Osteocyte (in vitro differentiated cells): ENCODE measurements around the gene ZSCAN25. TPM values are rescaled to one million over a fixed set of nuclear protein-coding genes. Genes with fewer than 3 reads are reported as not detected.
"Not testable (repeated sequence)": the region's sequence is repeated elsewhere in the genome, so short reads cannot be mapped to it uniquely, and the experiment has no call there.

ENCODE experiments used
- DNase-seq: peaks from one replicate; pipeline ENCODE4 v3.0.0; 2021; ENCODE audit warnings: mixed read lengths; ENCODE audit not compliant: unreplicated experiment; ENCODE audit errors: extremely low spot score
- H3K27ac Mint-ChIP-seq: one replicate; pipeline ENCODE4 v1.8.0; 2021; ENCODE audit warnings: mild to moderate bottlenecking, mixed read lengths; ENCODE audit not compliant: unreplicated experiment
- H3K27me3 Mint-ChIP-seq: one replicate; pipeline ENCODE4 v1.8.0; 2021; ENCODE audit warnings: mixed read lengths; ENCODE audit not compliant: unreplicated experiment
- H3K36me3 Mint-ChIP-seq: one replicate; pipeline ENCODE4 v1.8.0; 2021; ENCODE audit warnings: mixed read lengths; ENCODE audit not compliant: unreplicated experiment
- H3K4me1 Mint-ChIP-seq: one replicate; pipeline ENCODE4 v1.8.0; 2021; ENCODE audit warnings: mixed read lengths; ENCODE audit not compliant: unreplicated experiment
- H3K4me3 Mint-ChIP-seq: one replicate; pipeline ENCODE4 v1.8.0; 2021; ENCODE audit warnings: mild to moderate bottlenecking, moderate library complexity, mixed read lengths; ENCODE audit not compliant: unreplicated experiment
- H3K9me3 Mint-ChIP-seq: one replicate; pipeline ENCODE4 v1.8.0; 2021; ENCODE audit warnings: mixed read lengths; ENCODE audit not compliant: unreplicated experiment
- CTCF ChIP-seq: fragments of 200-600 bp; sonication (generic); IDR thresholded peaks from 2 replicates; pipeline ENCODE4 v1.5.0; 2021; ENCODE audit warnings: antibody characterized with exemption, mild to moderate bottlenecking, moderate library complexity
- total RNA-seq: library from RNA; stranded (reverse); gene quantifications from 2 replicates; pipeline ENCODE4 v1.2.1, GENCODE V29; 2021

ZSCAN25 gene
- total RNA-seq, 1 donor from 2014 or later = 20.7 TPM

- Mint-ChIP-seq H3K27me3 (no peaks in the 10 kb centered on the region), H3K9me3 (no peaks in the 10 kb centered on the region), H3K36me3 (no peaks in the 10 kb centered on the region), H3K4me1 (peaks cover 10% of the 10 kb centered on the region), H3K27ac (no peak overlapping the region), H3K4me3 (peak overlapping the region; percentile 85)
- no peak for TF ChIP-seq CTCF
- DNase-seq = no peak
Measured at GRCh38 chr7:99579281-99579955, 37.3 kb upstream of the ZSCAN25 start.

GRCh38 chr7:99579956-99580777 is 36.6 kb upstream of the ZSCAN25 start:
- Mint-ChIP-seq H3K4me3 (peak overlapping the region; percentile 85), H3K27me3 (no peaks in the 10 kb centered on the region), H3K4me1 (peaks cover 10% of the 10 kb centered on the region), H3K27ac (peak overlapping the region; percentile 69), H3K36me3 (no peaks in the 10 kb centered on the region), H3K9me3 (no peaks in the 10 kb centered on the region)
- peak; percentile 58 for TF ChIP-seq CTCF
- DNase-seq = no peak

DNA sequence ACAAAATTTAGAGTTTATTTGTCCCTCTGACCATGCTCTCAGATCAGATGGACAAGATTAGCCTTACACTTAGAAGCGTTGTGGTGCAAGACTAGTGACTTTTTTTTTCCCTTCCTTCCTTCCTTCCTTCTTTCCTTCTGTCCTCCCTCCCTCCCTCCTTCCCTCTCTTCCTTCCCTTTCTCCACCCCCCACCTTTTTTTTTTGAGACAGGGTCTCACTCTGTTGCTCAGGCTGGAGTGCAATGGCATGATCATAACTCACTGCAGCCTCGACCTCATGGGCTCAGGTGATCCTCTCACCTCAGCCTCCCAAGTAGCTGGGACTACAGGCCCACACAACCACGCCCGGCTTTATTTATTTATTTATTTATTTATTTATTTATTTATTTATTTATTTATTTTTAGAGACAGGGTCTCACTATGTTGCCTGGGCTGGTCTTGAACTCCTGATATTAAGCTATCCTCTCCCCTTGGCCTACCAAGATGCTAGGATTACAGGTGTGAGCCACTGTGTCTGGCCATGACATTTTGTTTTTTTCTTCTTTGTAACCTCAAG is 35.9 kb upstream of the ZSCAN25 start:
- Mint-ChIP-seq H3K27ac (peak overlapping the region; percentile 69), H3K4me3 (peak overlapping the region; percentile 85)
- not testable (repeated sequence) for H3K4me1 Mint-ChIP-seq, H3K27me3 Mint-ChIP-seq, DNase-seq, H3K9me3 Mint-ChIP-seq, H3K36me3 Mint-ChIP-seq

- no peak for TF ChIP-seq CTCF
- H3K4me3 Mint-ChIP-seq = no peak overlapping the region
- no peak overlapping the region for H3K27ac Mint-ChIP-seq
- H3K36me3 Mint-ChIP-seq = no peaks in the 10 kb centered on the region
- H3K27me3 Mint-ChIP-seq = peaks cover 10% of the 10 kb centered on the region
- H3K4me1 Mint-ChIP-seq = no peaks in the 10 kb centered on the region
- H3K9me3 Mint-ChIP-seq = no peaks in the 10 kb centered on the region
- DNase-seq = no peak
Measured at GRCh38 chr7:99588868-99589267, 27.9 kb upstream of the ZSCAN25 start.

GRCh38 chr7:99594948-99595745 is 21.6 kb upstream of the ZSCAN25 start:
- TF ChIP-seq CTCF = no peak
- H3K27me3 Mint-ChIP-seq = peaks cover 2% of the 10 kb centered on the region
- no peak overlapping the region for H3K4me3 Mint-ChIP-seq
- H3K27ac Mint-ChIP-seq = no peak overlapping the region
- DNase-seq = no peak
- H3K9me3 Mint-ChIP-seq = no peaks in the 10 kb centered on the region
- H3K4me1 Mint-ChIP-seq = no peaks in the 10 kb centered on the region
- H3K36me3 Mint-ChIP-seq = no peaks in the 10 kb centered on the region
